ENCODE results near the gene ICOSLG.

ICOSLG gene

DNA sequence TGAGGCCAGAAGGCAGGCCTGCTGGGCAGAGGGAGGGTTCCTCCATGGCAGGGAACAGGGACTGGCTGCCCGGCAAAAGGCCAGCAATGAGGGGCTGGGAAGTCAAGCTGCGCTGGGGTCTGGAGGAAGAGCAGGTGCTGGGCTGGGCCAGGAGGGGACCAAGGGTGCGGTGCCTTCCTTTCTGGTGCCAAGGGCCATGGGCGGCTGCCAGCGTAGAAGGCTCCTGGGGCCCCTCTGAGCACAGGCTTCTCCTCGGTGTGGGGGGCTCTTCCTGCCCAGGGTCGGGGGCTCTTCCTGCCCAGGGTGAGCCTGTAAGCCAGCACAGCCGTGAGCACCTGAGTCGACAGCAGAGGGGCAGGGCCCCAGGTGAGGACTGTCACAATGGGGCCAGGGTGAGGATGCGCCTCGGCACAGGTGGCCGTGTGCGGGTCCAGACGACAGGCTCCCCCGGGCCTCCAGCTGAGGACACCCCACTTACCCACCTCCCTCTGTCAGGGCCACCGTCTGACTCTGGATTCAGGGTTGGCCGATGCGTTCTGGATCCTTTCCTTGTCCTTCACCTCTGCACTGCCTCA is 31.6 kb upstream of the ICOSLG start:
- no peak overlapping the region for H3K4me2 ChIP-seq (ENCODE audit: low read length)
- H3K4me1 ChIP-seq: no peaks in the 10 kb centered on the region
- no peaks in the 10 kb centered on the region for H3K79me2 ChIP-seq
- TF ChIP-seq, protein P1, sequence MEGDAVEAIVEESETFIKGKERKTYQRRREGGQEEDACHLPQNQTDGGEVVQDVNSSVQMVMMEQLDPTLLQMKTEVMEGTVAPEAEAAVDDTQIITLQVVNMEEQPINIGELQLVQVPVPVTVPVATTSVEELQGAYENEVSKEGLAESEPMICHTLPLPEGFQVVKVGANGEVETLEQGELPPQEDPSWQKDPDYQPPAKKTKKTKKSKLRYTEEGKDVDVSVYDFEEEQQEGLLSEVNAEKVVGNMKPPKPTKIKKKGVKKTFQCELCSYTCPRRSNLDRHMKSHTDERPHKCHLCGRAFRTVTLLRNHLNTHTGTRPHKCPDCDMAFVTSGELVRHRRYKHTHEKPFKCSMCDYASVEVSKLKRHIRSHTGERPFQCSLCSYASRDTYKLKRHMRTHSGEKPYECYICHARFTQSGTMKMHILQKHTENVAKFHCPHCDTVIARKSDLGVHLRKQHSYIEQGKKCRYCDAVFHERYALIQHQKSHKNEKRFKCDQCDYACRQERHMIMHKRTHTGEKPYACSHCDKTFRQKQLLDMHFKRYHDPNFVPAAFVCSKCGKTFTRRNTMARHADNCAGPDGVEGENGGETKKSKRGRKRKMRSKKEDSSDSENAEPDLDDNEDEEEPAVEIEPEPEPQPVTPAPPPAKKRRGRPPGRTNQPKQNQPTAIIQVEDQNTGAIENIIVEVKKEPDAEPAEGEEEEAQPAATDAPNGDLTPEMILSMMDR (IDR thresholded peaks at IDR 0.05): no peak
- H3K27me3 ChIP-seq (ENCODE audit: control insufficient read depth, insufficient read depth, low read length): no peaks in the 10 kb centered on the region
- H3K9me3 ChIP-seq (ENCODE audit: control insufficient read depth, low read length): no peaks in the 10 kb centered on the region
- no peaks in the 10 kb centered on the region for H3K36me3 ChIP-seq (ENCODE audit: control insufficient read depth, insufficient read depth, low read length)
- H3K27ac ChIP-seq: no peak overlapping the region
- no peak overlapping the region for H3K9ac ChIP-seq
- no peak overlapping the region for H2AFZ ChIP-seq
- H3K4me3 ChIP-seq (ENCODE audit: low read depth, low read length): no peak overlapping the region

GRCh38 chr21:44271558-44272283 is 31.0 kb upstream of the ICOSLG start:
- Histone ChIP-seq H3K4me1 (no peaks in the 10 kb centered on the region), H3K9ac (no peak overlapping the region), H3K4me3 (ENCODE audit: low read depth, low read length) (no peak overlapping the region), H3K27me3 (ENCODE audit: control insufficient read depth, insufficient read depth, low read length) (no peaks in the 10 kb centered on the region), H3K9me3 (ENCODE audit: control insufficient read depth, low read length) (no peaks in the 10 kb centered on the region), H3K27ac (no peak overlapping the region), H3K4me2 (ENCODE audit: low read length) (no peak overlapping the region), H3K36me3 (ENCODE audit: control insufficient read depth, insufficient read depth, low read length) (no peaks in the 10 kb centered on the region), H2AFZ (no peak overlapping the region), H3K79me2 (no peaks in the 10 kb centered on the region)
- TF ChIP-seq, protein P1 (IDR thresholded peaks at IDR 0.05): no peak

DNA sequence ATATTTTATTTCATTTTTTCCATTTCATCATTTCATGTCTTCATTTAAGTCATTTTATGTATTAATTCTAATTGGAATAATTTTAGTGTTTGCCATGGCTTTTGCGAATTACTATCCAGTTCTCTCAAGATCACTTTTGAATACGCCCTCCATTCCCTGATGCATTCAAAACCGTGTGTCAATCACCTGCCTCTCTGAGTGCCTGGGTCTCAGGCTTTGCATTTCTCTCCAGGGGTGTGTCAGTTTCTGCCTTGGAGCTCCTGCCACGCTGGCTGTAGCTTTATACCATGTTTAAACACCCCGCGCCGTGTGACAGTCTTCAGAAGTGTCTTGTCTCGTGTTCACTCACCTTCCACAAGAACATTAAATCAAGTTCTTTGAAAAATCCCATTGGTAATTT is 28.3 kb upstream of the ICOSLG start:
- TF ChIP-seq, protein P1 (IDR thresholded peaks at IDR 0.05): no peak
- Histone ChIP-seq H2AFZ (no peak overlapping the region), H3K9me3 (ENCODE audit: control insufficient read depth, low read length) (no peaks in the 10 kb centered on the region), H3K4me2 (ENCODE audit: low read length) (no peak overlapping the region), H3K4me1 (no peaks in the 10 kb centered on the region), H3K36me3 (ENCODE audit: control insufficient read depth, insufficient read depth, low read length) (no peaks in the 10 kb centered on the region), H3K9ac (no peak overlapping the region), H3K27me3 (ENCODE audit: control insufficient read depth, insufficient read depth, low read length) (no peaks in the 10 kb centered on the region), H3K4me3 (ENCODE audit: low read depth, low read length) (no peak overlapping the region), H3K79me2 (no peaks in the 10 kb centered on the region), H3K27ac (no peak overlapping the region)

DNA sequence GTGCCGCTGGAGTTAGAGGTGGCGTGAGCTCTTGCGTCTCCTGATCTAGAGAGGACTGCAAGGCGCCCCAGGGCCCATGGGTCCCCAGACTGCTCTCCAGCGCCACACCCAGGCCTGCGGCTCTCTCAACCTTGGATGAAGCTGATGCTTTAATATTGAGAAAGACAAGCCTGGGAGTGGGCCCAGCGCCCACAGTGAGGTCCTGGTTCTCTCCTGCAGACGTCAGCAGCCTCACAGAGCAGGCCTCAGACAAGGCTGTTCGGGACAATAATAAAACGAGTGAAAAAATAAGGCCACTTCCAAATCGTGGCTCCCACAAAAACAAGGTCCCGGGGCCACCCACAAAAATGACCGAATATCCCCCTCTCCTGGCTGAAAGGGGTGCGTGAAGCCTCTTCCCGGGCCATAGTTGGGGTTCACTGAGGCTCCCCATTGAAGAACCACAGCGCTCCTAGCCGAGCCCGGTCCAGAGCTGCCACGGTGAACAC is 27.0 kb upstream of the ICOSLG start:
- Histone ChIP-seq H3K4me2 (ENCODE audit: low read length) (no peak overlapping the region), H3K36me3 (ENCODE audit: control insufficient read depth, insufficient read depth, low read length) (no peaks in the 10 kb centered on the region), H3K4me3 (ENCODE audit: low read depth, low read length) (no peak overlapping the region), H3K79me2 (no peaks in the 10 kb centered on the region), H3K4me1 (no peaks in the 10 kb centered on the region), H3K9me3 (ENCODE audit: control insufficient read depth, low read length) (no peaks in the 10 kb centered on the region), H2AFZ (no peak overlapping the region), H3K27ac (no peak overlapping the region), H3K9ac (no peak overlapping the region), H3K27me3 (ENCODE audit: control insufficient read depth, insufficient read depth, low read length) (no peaks in the 10 kb centered on the region)
- TF ChIP-seq, protein P1 (IDR thresholded peaks at IDR 0.05): no peak

Data from parathyroid adenoma (tissue), 2 donors.